MM.1S (cell line): Measurements from ENCODE around the gene RNF208.

Experiments used
- DNase-seq: peaks from one replicate; pipeline ENCODE4 v3.0.0-alpha.2; 2015
- H2AFZ ChIP-seq: fragments of 300-600 bp; sonication (generic); 2 replicates; pipeline ENCODE4 v1.6.0; 2016; ENCODE audit warnings: antibody characterized with exemption, low read length
- H3F3A ChIP-seq: fragments of 300-600 bp; sonication (generic); 2 replicates; pipeline ENCODE4 v1.6.1; 2016; ENCODE audit warnings: mild to moderate bottlenecking, antibody characterized with exemption, low read length, moderate library complexity, mixed read lengths; ENCODE audit not compliant: insufficient read depth
- H3K27ac ChIP-seq: fragments of 300-600 bp; sonication (generic); 2 replicates; pipeline ENCODE4 v1.5.1; 2016; ENCODE audit warnings: mild to moderate bottlenecking, low read length
- H3K27me3 ChIP-seq: fragments of 300-600 bp; sonication (generic); replicated peaks from 2 replicates; pipeline ENCODE4 v1.6.0; 2016; ENCODE audit warnings: low read length; ENCODE audit not compliant: insufficient read depth
- H3K36me3 ChIP-seq: fragments of 300-600 bp; sonication (generic); replicated peaks from 2 replicates; pipeline ENCODE4 v1.6.1; 2016; ENCODE audit warnings: mild to moderate bottlenecking, low read length, mixed read lengths; ENCODE audit not compliant: insufficient read depth
- H3K4me1 ChIP-seq: fragments of 300-600 bp; sonication (generic); 2 replicates; pipeline ENCODE4 v1.6.1; 2016; ENCODE audit warnings: low read length, mixed read lengths
- H3K4me2 ChIP-seq: fragments of 300-600 bp; sonication (generic); 2 replicates; pipeline ENCODE4 v1.6.0; 2016; ENCODE audit warnings: low read depth, low read length
- H3K4me3 ChIP-seq: fragments of 300-600 bp; sonication (generic); 2 replicates; pipeline ENCODE4 v1.5.1; 2016; ENCODE audit warnings: low read length, mixed read lengths
- H3K79me2 ChIP-seq: fragments of 300-600 bp; sonication (generic); 2 replicates; pipeline ENCODE4 v1.6.1; 2016; ENCODE audit warnings: mixed run types, low read length, mixed read lengths
- H3K9ac ChIP-seq: fragments of 300-600 bp; sonication (generic); 2 replicates; pipeline ENCODE4 v1.6.1; 2016; ENCODE audit warnings: low read length, mixed read lengths
- H3K9me2 ChIP-seq: fragments of 300-600 bp; sonication (generic); replicated peaks from 2 replicates; pipeline ENCODE4 v1.6.1; 2016; ENCODE audit warnings: mild to moderate bottlenecking, low read length, mixed read lengths; ENCODE audit not compliant: insufficient read depth
- H3K9me3 ChIP-seq: fragments of 300-600 bp; sonication (generic); replicated peaks from 2 replicates; pipeline ENCODE4 v1.6.1; 2016; ENCODE audit warnings: mild to moderate bottlenecking, low read length, mixed read lengths; ENCODE audit not compliant: insufficient read depth
- H4K20me1 ChIP-seq: fragments of 300-600 bp; sonication (generic); 2 replicates; pipeline ENCODE4 v1.6.1; 2016; ENCODE audit warnings: mild to moderate bottlenecking, low read length, moderate library complexity, mixed read lengths; ENCODE audit not compliant: insufficient read depth
- EZH2 ChIP-seq: fragments of 300-600 bp; sonication (generic); optimal IDR thresholded peaks from 2 replicates; pipeline ENCODE3; 2017; ENCODE audit warnings: low read depth, mild to moderate bottlenecking, antibody characterized with exemption, low read length, mixed read lengths
- EZH2phosphoT487 ChIP-seq: fragments of 300-600 bp; sonication (generic); IDR thresholded peaks from 2 replicates; pipeline ENCODE4 v1.6.1; 2018; ENCODE audit warnings: antibody characterized with exemption, low read length
- TF ChIP-seq, protein P1 (sequence below): fragments of 300-600 bp; sonication (generic); IDR thresholded peaks from 2 replicates; pipeline ENCODE4 v1.5.1; 2016; ENCODE audit warnings: antibody characterized with exemption, low read length, mixed read lengths

Gene RNF208

DNA sequence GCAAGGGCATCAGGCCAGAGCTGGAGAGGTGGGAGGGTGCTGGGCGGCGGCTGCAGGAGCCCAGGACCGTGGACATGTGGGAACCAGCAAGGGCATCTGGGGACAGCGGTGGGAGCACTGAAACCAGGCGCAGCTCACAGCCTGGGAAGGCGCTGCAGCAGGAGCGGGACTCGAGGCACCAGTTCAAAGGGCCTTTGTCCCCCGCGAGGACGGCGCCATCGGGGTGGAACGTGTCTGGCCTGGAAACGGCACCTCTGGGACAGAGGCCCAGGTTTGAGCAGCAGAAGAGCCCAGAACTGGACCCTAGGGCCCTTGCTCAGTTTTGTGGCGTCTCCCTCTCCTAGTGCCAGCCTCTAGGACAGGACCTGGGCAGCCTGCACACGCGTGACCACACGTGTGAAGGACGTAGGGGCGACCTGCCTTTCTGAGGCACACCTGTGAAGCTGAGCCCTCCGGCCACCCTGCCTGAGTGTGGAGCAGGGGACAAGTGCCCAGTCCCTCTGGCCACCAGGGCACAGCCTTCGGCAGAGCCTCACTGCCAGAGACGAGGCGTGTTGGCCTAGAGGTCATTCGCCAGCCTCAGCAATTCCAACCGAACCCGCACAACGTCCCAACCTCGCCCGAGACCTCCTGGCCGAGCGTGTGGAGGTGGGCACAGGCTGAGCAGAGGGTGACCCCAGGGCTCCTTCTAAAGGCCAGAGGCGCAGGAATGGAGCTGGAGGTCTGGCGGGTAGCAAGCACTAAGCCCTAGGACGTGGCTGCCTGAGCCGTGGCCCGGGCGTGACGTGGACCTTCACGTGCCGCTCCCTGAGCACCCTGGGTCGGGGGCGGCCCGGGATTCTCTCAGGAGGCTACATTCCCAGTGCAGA, 48.0 kb downstream of the RNF208 start:
- DNase-seq = no peak
- no peaks in the 10 kb centered on the region for H3K4me1 ChIP-seq
- no peaks in the 10 kb centered on the region for H3K79me2 ChIP-seq
- H3K36me3 ChIP-seq = no peaks in the 10 kb centered on the region
- no peak overlapping the region for H3K4me2 ChIP-seq
- H3K9ac ChIP-seq = no peak overlapping the region
- H3K9me2 ChIP-seq = no peaks in the 10 kb centered on the region
- H3K9me3 ChIP-seq = no peaks in the 10 kb centered on the region
- H3F3A ChIP-seq = peaks cover 10% of the 10 kb centered on the region; the same call in 1 of the 2 replicates
- no peaks in the 10 kb centered on the region for H4K20me1 ChIP-seq
- TF ChIP-seq EZH2 (no peak), EZH2phosphoT487 (no peak)
- TF ChIP-seq, protein P1, sequence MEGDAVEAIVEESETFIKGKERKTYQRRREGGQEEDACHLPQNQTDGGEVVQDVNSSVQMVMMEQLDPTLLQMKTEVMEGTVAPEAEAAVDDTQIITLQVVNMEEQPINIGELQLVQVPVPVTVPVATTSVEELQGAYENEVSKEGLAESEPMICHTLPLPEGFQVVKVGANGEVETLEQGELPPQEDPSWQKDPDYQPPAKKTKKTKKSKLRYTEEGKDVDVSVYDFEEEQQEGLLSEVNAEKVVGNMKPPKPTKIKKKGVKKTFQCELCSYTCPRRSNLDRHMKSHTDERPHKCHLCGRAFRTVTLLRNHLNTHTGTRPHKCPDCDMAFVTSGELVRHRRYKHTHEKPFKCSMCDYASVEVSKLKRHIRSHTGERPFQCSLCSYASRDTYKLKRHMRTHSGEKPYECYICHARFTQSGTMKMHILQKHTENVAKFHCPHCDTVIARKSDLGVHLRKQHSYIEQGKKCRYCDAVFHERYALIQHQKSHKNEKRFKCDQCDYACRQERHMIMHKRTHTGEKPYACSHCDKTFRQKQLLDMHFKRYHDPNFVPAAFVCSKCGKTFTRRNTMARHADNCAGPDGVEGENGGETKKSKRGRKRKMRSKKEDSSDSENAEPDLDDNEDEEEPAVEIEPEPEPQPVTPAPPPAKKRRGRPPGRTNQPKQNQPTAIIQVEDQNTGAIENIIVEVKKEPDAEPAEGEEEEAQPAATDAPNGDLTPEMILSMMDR = no peak
- no peak overlapping the region for H3K27ac ChIP-seq
- H2AFZ ChIP-seq = no peak overlapping the region
- no peak overlapping the region for H3K4me3 ChIP-seq
- peaks cover 36% of the 10 kb centered on the region for H3K27me3 ChIP-seq

DNA sequence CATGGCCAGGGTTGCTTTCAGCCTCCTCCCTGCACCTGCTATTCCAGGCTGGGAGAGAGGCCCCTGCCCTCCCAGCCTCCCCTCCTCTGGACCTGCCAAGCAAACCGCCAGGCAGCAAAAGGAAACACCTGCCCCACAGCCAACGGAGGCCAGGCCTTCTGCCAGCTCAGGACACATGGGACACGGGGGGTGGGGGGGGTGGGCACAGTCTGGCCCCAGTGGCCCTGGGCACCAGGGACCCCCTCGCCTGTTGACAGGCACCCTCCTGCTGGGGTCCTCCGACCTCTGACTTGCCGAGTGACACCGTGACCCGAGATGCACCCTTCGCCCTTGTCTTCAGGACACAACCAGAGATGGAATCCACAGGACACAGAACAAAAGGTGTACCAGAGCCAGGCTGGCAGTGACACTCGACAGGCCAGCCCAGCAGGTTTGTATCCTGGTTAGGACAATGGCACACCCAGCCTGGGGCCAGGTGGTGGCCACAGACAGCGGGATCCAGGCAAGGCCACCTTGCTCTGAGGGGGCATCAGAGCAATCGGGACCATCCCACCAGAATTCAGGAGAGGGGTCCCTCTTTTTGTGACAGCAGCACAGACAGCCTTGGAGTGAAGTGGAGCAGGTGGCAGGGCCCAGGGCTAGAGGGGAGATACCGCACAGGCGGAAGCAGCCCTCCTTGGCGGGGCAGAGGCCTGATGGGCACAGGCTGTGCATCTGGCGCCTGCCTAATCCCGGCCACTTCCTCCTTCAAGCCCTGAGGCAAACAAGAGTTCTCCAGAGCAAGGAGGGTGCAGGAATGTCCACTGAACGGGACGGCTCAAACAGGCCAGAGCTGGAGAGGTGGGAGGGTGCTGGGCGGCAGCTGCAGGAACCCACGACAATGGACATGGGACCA, 48.9 kb downstream of the RNF208 start:
- Histone ChIP-seq H3K4me2 (no peak overlapping the region), H3K9me2 (no peaks in the 10 kb centered on the region), H3K27me3 (peaks cover 40% of the 10 kb centered on the region), H3K9ac (no peak overlapping the region), H3K9me3 (no peaks in the 10 kb centered on the region), H3F3A (peaks cover 10% of the 10 kb centered on the region; the same call in 1 of the 2 replicates), H3K79me2 (no peaks in the 10 kb centered on the region), H3K36me3 (no peaks in the 10 kb centered on the region), H4K20me1 (no peaks in the 10 kb centered on the region), H2AFZ (no peak overlapping the region), H3K4me1 (no peaks in the 10 kb centered on the region), H3K4me3 (no peak overlapping the region), H3K27ac (no peak overlapping the region)
- DNase-seq = no peak
- TF ChIP-seq, protein P1 = no peak
- TF ChIP-seq EZH2phosphoT487 = no peak
- TF ChIP-seq EZH2 = no peak

DNA sequence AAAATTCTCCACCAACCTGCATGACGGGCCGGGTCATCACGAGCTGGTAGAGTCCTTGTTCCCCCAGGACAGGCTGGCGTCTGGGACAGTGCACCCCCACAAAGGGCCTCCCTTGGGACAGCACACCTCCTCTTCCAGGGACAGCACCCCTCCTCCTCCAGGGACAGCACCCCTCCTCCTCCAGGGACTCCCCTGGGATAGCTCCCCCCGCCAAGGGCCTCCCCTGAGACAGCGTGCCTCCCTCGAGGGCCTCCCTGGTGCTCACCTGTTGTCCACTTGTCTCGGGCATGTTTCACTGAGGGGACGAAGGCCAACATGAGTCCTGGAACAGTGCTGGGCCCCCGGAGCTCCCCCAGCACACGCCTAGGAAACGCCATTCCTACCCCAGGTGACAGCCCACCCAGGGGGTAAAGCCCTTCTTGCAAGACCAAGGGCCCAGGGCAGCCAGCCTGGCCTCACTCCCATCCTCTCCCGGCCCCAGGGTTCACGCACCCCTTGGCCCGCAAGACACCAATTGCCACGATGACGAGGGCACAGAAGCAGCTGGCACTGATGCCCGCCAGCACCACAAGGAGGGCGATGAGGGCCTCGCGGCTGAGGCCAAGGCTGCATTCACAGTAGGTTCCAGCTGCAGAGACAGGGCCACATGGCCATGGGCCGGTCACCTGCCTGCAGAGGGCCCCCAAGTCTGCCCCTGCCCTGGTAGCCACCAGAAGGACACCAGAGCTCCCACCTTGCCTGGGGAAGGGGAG, 50.7 kb downstream of the RNF208 start:
- DNase-seq = no peak
- H3F3A ChIP-seq = peaks cover 2% of the 10 kb centered on the region; the same call in 1 of the 2 replicates
- no peaks in the 10 kb centered on the region for H3K79me2 ChIP-seq
- TF ChIP-seq EZH2 (no peak), EZH2phosphoT487 (no peak)
- TF ChIP-seq, protein P1 = no peak
- H3K9me2 ChIP-seq = no peaks in the 10 kb centered on the region
- no peaks in the 10 kb centered on the region for H3K36me3 ChIP-seq
- no peak overlapping the region for H3K4me2 ChIP-seq
- H3K4me1 ChIP-seq = no peaks in the 10 kb centered on the region
- H3K27ac ChIP-seq = no peak overlapping the region
- no peak overlapping the region for H2AFZ ChIP-seq
- no peaks in the 10 kb centered on the region for H3K9me3 ChIP-seq
- H4K20me1 ChIP-seq = no peaks in the 10 kb centered on the region
- no peak overlapping the region for H3K9ac ChIP-seq
- H3K27me3 ChIP-seq = peaks cover 58% of the 10 kb centered on the region
- no peak overlapping the region for H3K4me3 ChIP-seq
